ENCODE data around the gene PEAK1.

Gene PEAK1

DNA sequence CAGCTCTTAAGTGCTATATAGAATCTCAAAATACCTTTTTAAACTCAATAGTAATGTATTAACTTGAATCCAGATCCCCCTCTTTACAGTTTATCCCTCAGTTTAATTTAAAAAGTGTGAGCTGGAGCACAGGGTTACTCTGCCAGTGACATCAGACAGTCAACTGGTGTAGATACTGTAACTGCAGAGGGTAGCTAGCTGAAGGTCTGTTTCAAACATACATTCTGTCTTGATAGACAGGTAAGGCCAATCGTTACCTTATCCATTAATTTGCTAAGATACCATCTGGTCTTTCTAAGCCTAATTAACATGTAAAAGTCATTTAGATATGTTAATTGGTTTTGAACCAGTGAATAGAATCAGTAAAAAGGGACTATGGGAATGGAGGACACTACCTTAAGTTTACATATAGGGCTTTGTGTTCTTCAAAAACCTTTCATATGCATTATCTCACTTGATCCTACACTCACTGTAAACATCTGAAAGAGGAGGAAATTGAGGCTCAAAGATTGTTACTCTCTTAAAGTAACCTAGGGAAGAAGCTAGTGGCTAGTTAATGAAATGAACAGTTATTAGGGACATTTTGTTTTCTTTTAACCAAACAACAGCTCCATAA, 289.5 kb downstream of the PEAK1 start:
- TF ChIP-seq, protein P1, sequence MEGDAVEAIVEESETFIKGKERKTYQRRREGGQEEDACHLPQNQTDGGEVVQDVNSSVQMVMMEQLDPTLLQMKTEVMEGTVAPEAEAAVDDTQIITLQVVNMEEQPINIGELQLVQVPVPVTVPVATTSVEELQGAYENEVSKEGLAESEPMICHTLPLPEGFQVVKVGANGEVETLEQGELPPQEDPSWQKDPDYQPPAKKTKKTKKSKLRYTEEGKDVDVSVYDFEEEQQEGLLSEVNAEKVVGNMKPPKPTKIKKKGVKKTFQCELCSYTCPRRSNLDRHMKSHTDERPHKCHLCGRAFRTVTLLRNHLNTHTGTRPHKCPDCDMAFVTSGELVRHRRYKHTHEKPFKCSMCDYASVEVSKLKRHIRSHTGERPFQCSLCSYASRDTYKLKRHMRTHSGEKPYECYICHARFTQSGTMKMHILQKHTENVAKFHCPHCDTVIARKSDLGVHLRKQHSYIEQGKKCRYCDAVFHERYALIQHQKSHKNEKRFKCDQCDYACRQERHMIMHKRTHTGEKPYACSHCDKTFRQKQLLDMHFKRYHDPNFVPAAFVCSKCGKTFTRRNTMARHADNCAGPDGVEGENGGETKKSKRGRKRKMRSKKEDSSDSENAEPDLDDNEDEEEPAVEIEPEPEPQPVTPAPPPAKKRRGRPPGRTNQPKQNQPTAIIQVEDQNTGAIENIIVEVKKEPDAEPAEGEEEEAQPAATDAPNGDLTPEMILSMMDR (IDR thresholded peaks at IDR 0.05; ENCODE audit: insufficient read depth, low read length, poor library complexity, severe bottlenecking) = no peak
- no peak for DNase-seq (ENCODE audit: extremely low read depth, insufficient read length)
- Histone ChIP-seq H3K27me3 (replicated peaks; ENCODE audit: control insufficient read depth, insufficient read depth, low read length) (no peaks in the 10 kb centered on the region), H3K36me3 (ENCODE audit: control insufficient read depth, insufficient read depth, low read length) (no peaks in the 10 kb centered on the region; the same call in 1 of the 2 replicates), H3K4me3 (replicated peaks; ENCODE audit: low read depth, low read length) (no peak overlapping the region)

DNA sequence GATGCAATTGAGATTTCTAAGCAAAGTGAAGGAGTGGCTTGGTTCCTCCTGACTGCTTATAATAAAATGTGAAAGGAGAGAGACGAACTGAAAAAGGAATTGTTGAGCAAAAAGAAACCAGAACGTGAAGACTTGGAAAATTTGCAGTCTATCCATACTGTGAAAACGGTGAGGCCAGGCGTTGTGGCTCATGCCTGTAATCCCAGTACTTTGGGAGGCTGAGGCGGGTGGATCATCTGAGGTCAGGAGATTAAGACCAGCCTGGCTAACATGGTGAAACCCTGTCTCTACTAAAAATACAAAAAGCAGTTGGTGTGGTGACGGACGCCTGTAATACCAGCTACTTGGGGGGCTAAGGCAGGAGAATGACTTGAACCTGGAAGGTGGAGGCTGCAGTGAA, 292.3 kb downstream of the PEAK1 start:
- no peak for DNase-seq (ENCODE audit: extremely low read depth, insufficient read length)
- Histone ChIP-seq H3K36me3 (ENCODE audit: control insufficient read depth, insufficient read depth, low read length) (no peaks in the 10 kb centered on the region; the same call in 1 of the 2 replicates), H3K4me3 (replicated peaks; ENCODE audit: low read depth, low read length) (no peak overlapping the region), H3K27me3 (replicated peaks; ENCODE audit: control insufficient read depth, insufficient read depth, low read length) (no peaks in the 10 kb centered on the region)
- TF ChIP-seq, protein P1 (IDR thresholded peaks at IDR 0.05; ENCODE audit: insufficient read depth, low read length, poor library complexity, severe bottlenecking) = no peak

DNA sequence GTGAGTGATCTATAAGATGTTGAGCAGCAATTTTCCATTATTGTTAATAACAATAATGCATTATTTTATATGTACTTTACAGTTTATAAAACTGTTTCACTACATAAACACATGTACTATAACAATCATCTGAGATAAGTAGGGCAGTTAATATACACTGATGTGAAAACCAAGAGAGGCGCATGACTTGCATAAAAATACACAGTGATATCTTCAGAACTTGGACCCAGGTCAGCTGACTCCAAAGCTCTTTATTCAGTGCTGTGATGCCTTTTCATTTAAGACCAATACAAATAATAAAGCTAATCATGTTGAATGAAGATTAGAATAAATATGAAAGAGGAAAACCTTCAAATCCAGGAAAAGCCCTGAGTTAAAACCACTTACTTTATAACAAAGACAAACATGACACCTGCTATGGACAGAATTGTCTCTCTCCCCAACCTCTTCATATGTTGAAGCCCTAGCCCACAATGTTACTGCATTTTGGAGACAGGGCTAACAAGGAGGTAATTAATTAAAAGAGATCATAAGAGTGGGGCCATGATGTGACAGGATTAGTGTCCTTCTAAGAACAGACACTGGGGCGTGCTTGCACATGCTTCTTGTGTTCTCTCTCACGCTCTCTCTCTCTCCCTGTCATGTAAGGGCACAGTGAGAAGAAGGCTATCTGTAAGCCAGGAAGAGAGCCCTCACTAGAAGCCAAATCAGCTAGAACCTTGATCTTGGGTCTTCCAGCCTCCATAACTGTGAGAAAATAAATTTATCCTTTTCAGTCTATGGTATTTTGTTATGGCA, 293.2 kb downstream of the PEAK1 start:
- TF ChIP-seq, protein P1 (IDR thresholded peaks at IDR 0.05; ENCODE audit: insufficient read depth, low read length, poor library complexity, severe bottlenecking) = no peak
- no peak for DNase-seq (ENCODE audit: extremely low read depth, insufficient read length)
- no peak overlapping the region for H3K4me3 ChIP-seq (replicated peaks; ENCODE audit: low read depth, low read length)
- no peaks in the 10 kb centered on the region for H3K27me3 ChIP-seq (replicated peaks; ENCODE audit: control insufficient read depth, insufficient read depth, low read length)
- H3K36me3 ChIP-seq (ENCODE audit: control insufficient read depth, insufficient read depth, low read length) = no peaks in the 10 kb centered on the region; the same call in 1 of the 2 replicates

DNA sequence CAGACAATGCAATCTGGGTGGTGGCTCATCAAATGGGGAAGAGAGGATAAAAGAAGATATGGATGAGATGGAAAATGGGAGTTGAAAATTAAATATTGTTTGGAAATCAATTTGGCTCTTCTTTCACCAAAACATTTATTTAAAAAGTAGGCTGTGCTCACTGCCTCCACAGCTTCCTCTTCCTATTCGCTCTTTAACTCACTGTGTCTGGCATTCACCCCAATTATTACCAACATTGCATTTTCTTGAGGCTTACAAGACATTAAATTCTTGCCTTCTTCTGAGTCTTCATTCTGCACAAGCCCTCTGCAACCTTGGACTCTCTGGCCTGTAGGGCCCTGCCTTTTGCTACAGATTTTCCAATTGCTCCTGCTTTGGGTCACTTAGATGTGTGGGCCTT, 296.1 kb downstream of the PEAK1 start:
- no peak for DNase-seq (ENCODE audit: extremely low read depth, insufficient read length)
- Histone ChIP-seq H3K36me3 (ENCODE audit: control insufficient read depth, insufficient read depth, low read length) (no peaks in the 10 kb centered on the region), H3K4me3 (replicated peaks; ENCODE audit: low read depth, low read length) (no peak overlapping the region), H3K27me3 (replicated peaks; ENCODE audit: control insufficient read depth, insufficient read depth, low read length) (no peaks in the 10 kb centered on the region)
- TF ChIP-seq, protein P1 (IDR thresholded peaks at IDR 0.05; ENCODE audit: insufficient read depth, low read length, poor library complexity, severe bottlenecking) = no peak

DNA sequence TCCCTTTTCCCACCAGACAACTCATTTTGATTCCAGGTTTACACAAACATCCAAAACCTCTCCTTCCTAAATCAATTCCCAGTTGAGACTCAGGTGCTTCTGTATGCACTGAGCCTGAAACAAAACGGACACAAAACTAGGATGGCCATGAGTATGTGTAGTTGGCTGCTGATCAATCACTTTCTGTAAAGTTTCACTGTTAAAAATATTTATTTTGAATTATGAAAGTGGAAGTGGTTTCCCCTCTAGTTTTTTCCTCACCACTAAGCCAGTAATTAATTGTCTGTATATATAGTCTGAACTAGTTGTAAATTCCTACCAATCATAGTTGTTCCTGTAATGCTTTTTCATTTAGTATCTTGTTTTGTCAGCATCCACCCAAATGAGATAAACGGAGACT, 297.3 kb downstream of the PEAK1 start:
- TF ChIP-seq, protein P1 (IDR thresholded peaks at IDR 0.05; ENCODE audit: insufficient read depth, low read length, poor library complexity, severe bottlenecking) = no peak
- no peaks in the 10 kb centered on the region for H3K36me3 ChIP-seq (ENCODE audit: control insufficient read depth, insufficient read depth, low read length)
- peak; percentile 16 for DNase-seq (ENCODE audit: extremely low read depth, insufficient read length)
- no peak overlapping the region for H3K4me3 ChIP-seq (replicated peaks; ENCODE audit: low read depth, low read length)
- H3K27me3 ChIP-seq (replicated peaks; ENCODE audit: control insufficient read depth, insufficient read depth, low read length) = no peaks in the 10 kb centered on the region
